ENCODE results near the gene RGSL1.

RGSL1 gene

GRCh38 chr1:182460550-182460951 lies 10.6 kb downstream of the RGSL1 start:
- Histone ChIP-seq H3K27me3 (ENCODE audit: insufficient read depth, low read length, poor library complexity) (no peaks in the 10 kb centered on the region), H3K9ac (ENCODE audit: low read depth, low read length) (no peak overlapping the region), H3K9me3 (ENCODE audit: insufficient read depth, low read length, severe bottlenecking) (no peaks in the 10 kb centered on the region), H3K79me2 (ENCODE audit: insufficient read depth, low read length) (no peaks in the 10 kb centered on the region), H3K27ac (ENCODE audit: low read length) (no peak overlapping the region), H2AFZ (ENCODE audit: low read depth, low read length) (peak overlapping the region; percentile 12), H3K4me3 (ENCODE audit: low read depth in 1 of 2, low read length in 2 of 2) (no peak overlapping the region), H3K4me2 (ENCODE audit: insufficient read depth, low read length) (no peak overlapping the region), H3K4me1 (ENCODE audit: insufficient read depth, low read length) (peaks cover 20% of the 10 kb centered on the region), H3K36me3 (ENCODE audit: insufficient read depth, low read length) (no peaks in the 10 kb centered on the region), H4K20me1 (ENCODE audit: insufficient read depth, low read length) (no peaks in the 10 kb centered on the region)
- DNase-seq (no peak), ATAC-seq (ENCODE audit: insufficient read depth, low read depth) (peak; percentile 52; the same call in 1 of the 3 replicates)
- no peak for TF ChIP-seq CTCF (IDR thresholded peaks at IDR 0.05; ENCODE audit: borderline replicate concordance, extremely low read depth, low read length, poor library complexity, severe bottlenecking)
- no peak for TF ChIP-seq EZH2 (IDR thresholded peaks at IDR 0.05; ENCODE audit: borderline replicate concordance, low read depth, low read length, severe bottlenecking)

- Histone ChIP-seq H3K9me3 (ENCODE audit: insufficient read depth, low read length, severe bottlenecking) (peaks cover 9% of the 10 kb centered on the region), H3K9ac (ENCODE audit: low read depth, low read length) (no peak overlapping the region), H3K4me2 (ENCODE audit: insufficient read depth, low read length) (no peak overlapping the region), H3K4me3 (ENCODE audit: low read depth in 1 of 2, low read length in 2 of 2) (no peak overlapping the region), H3K36me3 (ENCODE audit: insufficient read depth, low read length) (no peaks in the 10 kb centered on the region), H2AFZ (ENCODE audit: low read depth, low read length) (no peak overlapping the region), H3K79me2 (ENCODE audit: insufficient read depth, low read length) (no peaks in the 10 kb centered on the region), H3K4me1 (ENCODE audit: insufficient read depth, low read length) (no peaks in the 10 kb centered on the region), H3K27me3 (ENCODE audit: insufficient read depth, low read length, poor library complexity) (no peaks in the 10 kb centered on the region), H4K20me1 (ENCODE audit: insufficient read depth, low read length) (no peaks in the 10 kb centered on the region), H3K27ac (ENCODE audit: low read length) (no peak overlapping the region)
- no peak for ATAC-seq (ENCODE audit: insufficient read depth, low read depth)
- DNase-seq: no peak
- TF ChIP-seq EZH2 (IDR thresholded peaks at IDR 0.05; ENCODE audit: borderline replicate concordance, low read depth, low read length, severe bottlenecking) (no peak), CTCF (IDR thresholded peaks at IDR 0.05; ENCODE audit: borderline replicate concordance, extremely low read depth, low read length, poor library complexity, severe bottlenecking) (no peak)
Observed at GRCh38 chr1:182473556-182473955, 23.6 kb downstream of the RGSL1 start.

- no peaks in the 10 kb centered on the region for H3K4me1 ChIP-seq (ENCODE audit: insufficient read depth, low read length)
- no peak overlapping the region for H2AFZ ChIP-seq (ENCODE audit: low read depth, low read length)
- no peak for TF ChIP-seq EZH2 (IDR thresholded peaks at IDR 0.05; ENCODE audit: borderline replicate concordance, low read depth, low read length, severe bottlenecking)
- no peak for TF ChIP-seq CTCF (IDR thresholded peaks at IDR 0.05; ENCODE audit: borderline replicate concordance, extremely low read depth, low read length, poor library complexity, severe bottlenecking)
Observed at GRCh38 chr1:182476625-182477024, 26.7 kb downstream of the RGSL1 start.

GRCh38 chr1:182478238-182478637 lies 28.3 kb downstream of the RGSL1 start:
- ATAC-seq (ENCODE audit: insufficient read depth, low read depth): no peak
- Histone ChIP-seq H4K20me1 (ENCODE audit: insufficient read depth, low read length) (no peaks in the 10 kb centered on the region), H3K4me1 (ENCODE audit: insufficient read depth, low read length) (peaks cover 6% of the 10 kb centered on the region; the same call in 1 of the 2 replicates), H2AFZ (ENCODE audit: low read depth, low read length) (no peak overlapping the region), H3K9me3 (ENCODE audit: insufficient read depth, low read length, severe bottlenecking) (peaks cover 11% of the 10 kb centered on the region), H3K36me3 (ENCODE audit: insufficient read depth, low read length) (no peaks in the 10 kb centered on the region), H3K9ac (ENCODE audit: low read depth, low read length) (no peak overlapping the region), H3K27ac (ENCODE audit: low read length) (no peak overlapping the region), H3K4me2 (ENCODE audit: insufficient read depth, low read length) (no peak overlapping the region), H3K4me3 (ENCODE audit: low read depth in 1 of 2, low read length in 2 of 2) (no peak overlapping the region), H3K27me3 (ENCODE audit: insufficient read depth, low read length, poor library complexity) (no peaks in the 10 kb centered on the region), H3K79me2 (ENCODE audit: insufficient read depth, low read length) (no peaks in the 10 kb centered on the region)
- DNase-seq: no peak
- TF ChIP-seq CTCF (IDR thresholded peaks at IDR 0.05; ENCODE audit: borderline replicate concordance, extremely low read depth, low read length, poor library complexity, severe bottlenecking) (no peak), EZH2 (IDR thresholded peaks at IDR 0.05; ENCODE audit: borderline replicate concordance, low read depth, low read length, severe bottlenecking) (no peak)

More at GRCh38 chr1:182476625-182477024, 26.7 kb downstream of the RGSL1 start:
- Histone ChIP-seq H3K27ac (ENCODE audit: low read length) (no peak overlapping the region), H4K20me1 (ENCODE audit: insufficient read depth, low read length) (no peaks in the 10 kb centered on the region), H3K79me2 (ENCODE audit: insufficient read depth, low read length) (no peaks in the 10 kb centered on the region), H3K4me2 (ENCODE audit: insufficient read depth, low read length) (no peak overlapping the region), H3K27me3 (ENCODE audit: insufficient read depth, low read length, poor library complexity) (no peaks in the 10 kb centered on the region), H3K4me3 (ENCODE audit: low read depth in 1 of 2, low read length in 2 of 2) (no peak overlapping the region), H3K9me3 (ENCODE audit: insufficient read depth, low read length, severe bottlenecking) (peaks cover 11% of the 10 kb centered on the region), H3K9ac (ENCODE audit: low read depth, low read length) (no peak overlapping the region), H3K36me3 (ENCODE audit: insufficient read depth, low read length) (no peaks in the 10 kb centered on the region)
- no peak for ATAC-seq (ENCODE audit: insufficient read depth, low read depth)
- DNase-seq: no peak

All from DND-41 (cell line).